Measurements from ENCODE around the gene PRG2. TPM values are rescaled to one million over a fixed set of nuclear protein-coding genes. Genes with fewer than 3 reads are reported as not detected.
A peak's percentile ranks its signal among the peaks of the same experiment; 100 is the strongest.
"Not testable (repeated sequence)": the region's sequence is repeated elsewhere in the genome, so short reads cannot be mapped to it uniquely, and the experiment has no call there.

Gene PRG2
- total RNA-seq, 1 donor from 2014 or later, result not detected

DNA sequence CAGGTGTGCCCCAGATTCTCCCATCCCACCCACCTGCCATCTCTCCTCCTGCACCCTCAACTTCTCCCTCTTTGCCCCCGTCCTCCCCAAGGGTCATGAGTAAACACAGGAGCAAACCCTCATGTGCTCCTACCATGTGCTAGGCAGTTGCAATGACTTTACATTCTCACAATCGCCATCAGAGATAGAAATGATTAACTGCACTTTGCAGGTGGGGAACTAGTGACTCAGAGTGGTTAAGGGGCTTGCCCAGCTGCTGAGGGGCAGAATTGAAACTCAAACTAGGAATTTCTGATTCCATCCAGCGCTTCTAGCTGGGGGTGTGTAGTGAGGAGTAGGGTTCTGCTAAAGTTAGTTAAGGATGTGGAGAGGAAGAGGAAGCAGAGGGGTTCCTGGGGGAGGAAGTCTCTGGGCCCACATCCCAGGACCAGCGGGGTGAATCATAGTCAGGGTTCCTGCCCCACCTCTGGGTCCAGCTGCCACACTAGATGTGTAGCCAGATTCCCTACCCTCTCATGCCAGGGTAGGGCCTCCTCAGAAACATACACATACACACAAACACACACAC, 16.0 kb upstream of the PRG2 start:
- Histone ChIP-seq H3K36me3 (peaks cover 49% of the 10 kb centered on the region), H3K27me3 (ENCODE audit: low read depth) (no peaks in the 10 kb centered on the region), H3K4me3 (no peak overlapping the region), H3K27ac (peak overlapping the region; percentile 2), H3K4me1 (peaks cover 10% of the 10 kb centered on the region), H3K9me3 (no peaks in the 10 kb centered on the region)
- DNase-seq (no peak), ATAC-seq (peak; percentile 48 to 54)
- TF ChIP-seq, protein P1, sequence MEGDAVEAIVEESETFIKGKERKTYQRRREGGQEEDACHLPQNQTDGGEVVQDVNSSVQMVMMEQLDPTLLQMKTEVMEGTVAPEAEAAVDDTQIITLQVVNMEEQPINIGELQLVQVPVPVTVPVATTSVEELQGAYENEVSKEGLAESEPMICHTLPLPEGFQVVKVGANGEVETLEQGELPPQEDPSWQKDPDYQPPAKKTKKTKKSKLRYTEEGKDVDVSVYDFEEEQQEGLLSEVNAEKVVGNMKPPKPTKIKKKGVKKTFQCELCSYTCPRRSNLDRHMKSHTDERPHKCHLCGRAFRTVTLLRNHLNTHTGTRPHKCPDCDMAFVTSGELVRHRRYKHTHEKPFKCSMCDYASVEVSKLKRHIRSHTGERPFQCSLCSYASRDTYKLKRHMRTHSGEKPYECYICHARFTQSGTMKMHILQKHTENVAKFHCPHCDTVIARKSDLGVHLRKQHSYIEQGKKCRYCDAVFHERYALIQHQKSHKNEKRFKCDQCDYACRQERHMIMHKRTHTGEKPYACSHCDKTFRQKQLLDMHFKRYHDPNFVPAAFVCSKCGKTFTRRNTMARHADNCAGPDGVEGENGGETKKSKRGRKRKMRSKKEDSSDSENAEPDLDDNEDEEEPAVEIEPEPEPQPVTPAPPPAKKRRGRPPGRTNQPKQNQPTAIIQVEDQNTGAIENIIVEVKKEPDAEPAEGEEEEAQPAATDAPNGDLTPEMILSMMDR (IDR thresholded peaks at IDR 0.05), result no peak
- intact Hi-C loops (cut with DNase I), result no loop called here

DNA sequence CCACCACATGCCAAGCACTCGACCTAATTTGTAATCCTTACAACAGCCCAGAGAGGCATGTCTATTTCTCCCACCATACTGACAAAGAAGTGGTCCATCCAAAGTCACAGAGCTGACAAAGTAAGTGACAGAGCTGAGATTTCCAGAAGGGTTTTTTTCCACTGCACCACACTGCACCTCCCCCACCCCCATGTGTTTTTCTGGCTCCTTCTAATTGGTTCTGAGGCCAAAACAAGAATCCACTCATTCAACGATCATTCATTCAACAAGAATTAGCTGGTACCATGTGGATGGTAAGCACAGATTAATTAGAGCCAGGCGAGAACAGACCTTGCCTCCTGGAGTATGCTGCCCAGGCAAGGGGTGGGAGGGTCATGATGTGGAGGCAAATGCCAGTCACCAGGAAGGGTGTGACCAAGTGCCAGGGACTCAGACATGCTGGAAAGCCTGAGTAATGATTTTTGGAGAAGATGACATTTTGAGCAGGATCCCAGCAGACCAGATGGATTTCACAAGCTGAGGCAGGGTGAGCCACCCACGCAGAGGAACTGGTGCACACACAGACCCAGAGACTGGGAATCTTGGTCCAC, 14.9 kb upstream of the PRG2 start:
- H3K27ac ChIP-seq, result no peak overlapping the region
- peaks cover 38% of the 10 kb centered on the region for H3K36me3 ChIP-seq
- no peak overlapping the region for H3K4me3 ChIP-seq
- H3K4me1 ChIP-seq, result peaks cover 10% of the 10 kb centered on the region
- TF ChIP-seq, protein P1 (IDR thresholded peaks at IDR 0.05), result no peak
- ATAC-seq (no peak), DNase-seq (no peak)
- H3K27me3 ChIP-seq (ENCODE audit: low read depth), result no peaks in the 10 kb centered on the region
- H3K9me3 ChIP-seq, result no peaks in the 10 kb centered on the region
- intact Hi-C loops (cut with DNase I), result no loop called here

DNA sequence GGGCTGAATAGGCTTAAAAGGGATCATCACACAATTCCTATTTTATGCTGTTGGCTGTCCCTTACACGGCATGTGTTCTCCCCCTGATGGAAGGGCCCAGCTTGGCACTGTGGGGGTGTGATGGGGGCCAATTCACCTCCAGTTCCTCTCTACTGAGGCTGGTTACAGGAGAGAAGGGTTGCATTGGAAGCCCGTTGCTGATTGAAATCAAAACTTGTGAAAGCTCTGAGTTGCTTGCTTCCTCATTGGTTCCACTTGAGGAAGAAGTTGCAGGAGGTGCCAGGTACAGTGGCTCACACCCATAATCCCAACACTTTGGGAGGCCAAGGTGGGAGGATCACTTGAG, 13.3 kb upstream of the PRG2 start:
- no peak overlapping the region for H3K4me3 ChIP-seq
- ATAC-seq (no peak), DNase-seq (no peak)
- H3K4me1 ChIP-seq, result peaks cover 10% of the 10 kb centered on the region
- peaks cover 22% of the 10 kb centered on the region for H3K36me3 ChIP-seq
- intact Hi-C loops (cut with DNase I), result no loop called here
- H3K27ac ChIP-seq, result no peak overlapping the region
- TF ChIP-seq, protein P1 (IDR thresholded peaks at IDR 0.05), result no peak
- H3K27me3 ChIP-seq (ENCODE audit: low read depth), result no peaks in the 10 kb centered on the region
- H3K9me3 ChIP-seq, result no peaks in the 10 kb centered on the region

DNA sequence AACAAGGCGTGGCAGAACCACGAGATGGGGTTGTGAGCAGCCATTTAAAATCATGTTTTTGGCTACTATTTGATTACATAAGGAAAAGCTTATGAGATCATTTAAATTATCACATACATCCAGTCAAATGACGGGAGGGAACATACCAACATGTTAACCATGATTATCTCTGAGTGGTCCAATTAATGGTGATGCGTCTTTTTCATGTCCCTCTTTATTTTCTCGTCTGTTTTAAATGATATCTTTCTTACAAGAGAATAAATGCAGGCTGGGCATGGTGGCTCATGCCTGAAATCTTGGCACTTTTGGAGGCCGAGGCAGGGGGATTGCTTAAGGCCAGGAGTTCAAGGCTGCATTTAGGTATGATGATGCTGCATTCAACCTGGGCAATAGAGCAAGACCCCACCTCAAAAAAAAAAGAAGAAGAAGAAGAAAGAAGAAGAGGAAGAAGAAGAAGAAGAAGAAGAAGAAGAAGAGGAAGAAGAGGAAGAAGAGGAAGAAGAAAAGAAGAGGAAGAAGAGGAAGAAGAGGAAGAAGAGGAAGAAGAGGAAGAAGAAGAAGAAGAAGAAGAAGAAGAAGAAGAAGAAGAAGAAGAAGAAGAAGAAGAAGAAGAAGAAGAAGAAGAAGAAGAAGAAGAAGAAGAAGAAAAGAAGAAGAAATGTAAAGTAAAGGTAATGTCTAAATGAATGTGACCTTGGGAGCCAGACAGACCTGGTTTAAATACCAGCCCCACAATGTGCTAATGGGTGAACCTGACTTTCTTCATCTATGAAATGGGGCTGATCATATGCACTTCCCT, 12.8 kb upstream of the PRG2 start:
- peaks cover 10% of the 10 kb centered on the region for H3K4me1 ChIP-seq
- H3K27me3 ChIP-seq (ENCODE audit: low read depth); ATAC-seq; DNase-seq; H3K4me3 ChIP-seq; intact Hi-C loops (cut with DNase I); H3K27ac ChIP-seq; H3K9me3 ChIP-seq: not testable (repeated sequence)
- H3K36me3 ChIP-seq, result peaks cover 16% of the 10 kb centered on the region

GRCh38 chr11:57402188-57403002, 11.9 kb upstream of the PRG2 start:
- no peak overlapping the region for H3K4me3 ChIP-seq
- H3K4me1 ChIP-seq, result peaks cover 10% of the 10 kb centered on the region
- TF ChIP-seq, protein P1 (IDR thresholded peaks at IDR 0.05), result no peak
- H3K27ac ChIP-seq, result no peak overlapping the region
- ATAC-seq (peak; percentile 41 to 61), DNase-seq (no peak)
- peaks cover 8% of the 10 kb centered on the region for H3K36me3 ChIP-seq
- no peaks in the 10 kb centered on the region for H3K27me3 ChIP-seq (ENCODE audit: low read depth)
- intact Hi-C loops (cut with DNase I), result no loop called here
- no peaks in the 10 kb centered on the region for H3K9me3 ChIP-seq
